NCI-H460 (cell line): ENCODE results near the gene PARP12. TPM values are rescaled to one million over a fixed set of nuclear protein-coding genes. Genes with fewer than 3 reads are reported as not detected.

Source experiments
- DNase-seq: peaks from one replicate; pipeline ENCODE4 v3.0.0-alpha.2; 2016; ENCODE audit warnings: low read depth; ENCODE audit errors: extremely low read depth
- total RNA-seq: library from RNA; depleted of rRNA; stranded (reverse); fragments of >200 nt; shearing (Covaris generic); gene quantifications from 2 replicates; pipeline ENCODE4 v1.2.3, GENCODE V29; 2014

The PARP12 gene
- total RNA-seq, 1 experiment from 2014 or later = 23.4 TPM

DNA sequence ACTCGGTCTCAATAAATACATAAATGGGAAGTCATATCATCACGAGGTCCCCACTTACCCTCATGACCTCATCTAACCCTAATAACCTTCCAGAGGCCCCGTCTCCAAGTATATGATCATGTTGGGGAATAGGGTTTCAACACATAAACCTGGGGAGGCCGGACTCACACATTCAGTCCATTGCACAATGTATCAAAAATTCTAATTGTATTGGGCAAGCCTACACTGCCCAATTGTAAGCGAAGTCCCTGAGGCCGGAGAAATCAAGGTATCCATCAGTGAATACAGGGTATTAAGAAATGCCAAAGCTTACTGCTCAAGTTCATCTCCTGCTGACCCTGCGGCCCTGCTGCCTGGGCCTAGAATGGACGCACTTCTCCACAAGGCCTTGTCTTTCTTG lies 69.6 kb downstream of the PARP12 start:
- no peak for DNase-seq

DNA sequence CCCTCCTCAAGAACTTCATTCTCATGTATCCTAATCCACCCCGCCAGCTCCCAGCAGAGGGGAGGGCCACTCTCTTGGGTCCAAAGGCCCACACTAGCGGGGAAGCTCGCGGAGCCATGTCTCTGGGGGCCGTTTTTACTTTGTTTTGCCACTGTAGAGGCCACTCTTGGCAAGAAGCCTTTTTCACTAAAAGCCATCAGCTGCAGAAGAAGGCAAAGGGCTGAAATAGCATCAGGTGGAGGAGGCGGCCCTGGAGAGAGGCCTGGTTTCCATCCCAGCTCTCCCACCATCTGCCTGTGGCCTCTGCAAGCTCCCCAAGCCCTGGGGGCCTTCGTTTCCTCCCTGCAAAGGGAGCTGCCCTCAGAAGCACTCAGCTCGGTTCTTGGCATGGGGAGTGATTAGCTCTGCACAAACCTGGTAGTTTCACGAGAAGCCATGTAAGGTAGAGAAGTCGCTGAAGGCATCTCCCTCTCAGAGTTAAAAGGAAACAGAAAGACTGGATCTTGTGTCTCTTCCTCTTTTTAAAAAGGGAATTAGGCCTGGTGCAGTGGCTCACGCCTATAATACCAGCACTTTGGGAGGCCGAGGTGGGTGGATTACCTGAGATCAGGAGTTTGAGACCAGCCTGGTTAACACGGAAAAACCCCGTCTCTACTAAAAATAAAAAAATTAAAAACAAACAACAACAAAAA lies 70.3 kb downstream of the PARP12 start:
- DNase-seq = no peak

DNA sequence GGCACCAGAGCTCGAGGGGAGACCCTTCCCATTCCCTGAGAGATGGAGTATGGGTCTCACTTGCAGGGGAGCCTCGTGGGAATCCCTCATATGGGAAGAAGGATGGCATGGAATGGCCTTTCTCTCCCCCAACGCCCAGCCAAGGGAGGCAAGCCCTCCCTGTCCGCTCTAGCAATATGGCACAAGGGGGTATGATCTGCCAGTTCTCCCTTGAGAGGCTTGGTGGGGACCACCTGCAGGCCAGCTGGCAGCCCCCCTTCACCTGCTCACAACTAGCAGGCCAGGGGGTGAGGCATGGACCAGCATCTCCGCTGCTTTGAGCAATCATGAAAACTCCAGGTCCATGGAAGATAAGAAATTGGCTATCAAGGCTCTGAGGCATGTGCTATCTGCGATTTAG lies 70.8 kb downstream of the PARP12 start:
- no peak for DNase-seq

DNA sequence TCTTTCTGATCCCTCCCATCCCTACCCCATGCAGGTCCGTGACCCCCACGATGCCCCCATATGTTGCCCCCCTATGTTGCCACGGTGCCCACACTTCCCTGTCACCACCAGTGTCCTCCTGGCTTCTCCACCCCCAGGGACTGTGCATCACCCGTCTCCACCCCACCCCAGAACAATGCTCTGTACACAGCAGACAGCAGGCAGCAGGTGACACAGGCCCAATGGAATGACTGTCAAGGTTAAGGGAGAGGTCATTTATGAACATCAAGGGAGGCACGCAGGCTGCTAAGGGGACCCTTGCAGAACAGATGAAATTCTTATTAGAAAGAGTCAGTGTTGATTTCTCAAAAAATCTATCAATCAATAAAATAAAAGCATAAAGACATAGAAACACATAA lies 71.5 kb downstream of the PARP12 start:
- DNase-seq = no peak

DNA sequence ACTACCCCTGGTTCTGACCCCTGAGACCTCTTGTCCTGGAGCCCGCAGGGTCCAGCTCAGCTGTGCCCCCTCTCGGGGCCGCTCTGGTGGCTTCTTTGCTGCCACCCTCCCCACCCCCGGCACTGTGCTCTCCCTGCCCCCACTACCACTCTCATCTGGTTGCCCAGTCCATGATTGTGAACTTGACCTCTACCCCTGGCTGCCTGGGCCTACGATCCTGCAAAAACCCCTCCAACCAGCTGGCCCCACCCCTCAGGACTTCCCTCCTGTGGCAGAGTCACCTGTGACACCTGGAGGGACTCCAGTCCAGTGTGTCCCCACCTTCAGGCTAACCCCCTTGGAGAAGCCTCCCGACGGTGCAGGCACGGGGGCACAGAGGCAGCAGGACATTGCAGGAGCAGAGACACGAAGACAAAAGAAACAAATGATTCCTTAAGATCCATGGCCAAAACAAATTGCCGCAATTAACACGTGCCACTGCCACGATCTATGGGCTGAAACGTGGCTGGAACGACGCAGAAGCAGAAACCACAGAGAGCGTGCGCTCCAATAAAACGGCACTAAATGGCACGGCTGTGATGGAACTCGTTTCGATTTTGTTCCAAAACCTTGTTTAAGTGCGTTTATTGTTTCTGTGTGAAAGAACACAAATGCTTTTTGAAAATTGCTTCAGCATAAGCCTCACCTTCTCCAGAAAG lies 72.0 kb downstream of the PARP12 start:
- DNase-seq = no peak

DNA sequence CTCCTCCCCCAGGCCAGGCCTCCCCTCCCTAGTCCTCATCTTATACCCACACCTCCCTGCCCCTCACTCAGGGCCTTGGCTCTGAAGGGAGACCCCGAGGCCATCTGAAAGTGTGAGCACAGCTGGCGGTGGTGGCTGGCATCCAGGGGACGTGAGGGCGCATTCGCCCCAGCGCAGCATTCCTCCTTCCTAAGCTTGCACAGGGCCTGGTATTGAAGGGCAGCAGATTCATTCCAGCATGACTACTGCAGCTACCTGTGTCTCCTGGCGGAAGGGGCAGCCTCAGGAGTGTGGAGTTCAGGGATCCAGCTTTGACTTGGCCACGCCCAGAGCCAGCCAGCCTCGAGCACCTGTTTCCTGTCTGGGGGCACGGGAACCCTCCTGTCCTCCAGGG lies 72.6 kb downstream of the PARP12 start:
- no peak for DNase-seq

DNA sequence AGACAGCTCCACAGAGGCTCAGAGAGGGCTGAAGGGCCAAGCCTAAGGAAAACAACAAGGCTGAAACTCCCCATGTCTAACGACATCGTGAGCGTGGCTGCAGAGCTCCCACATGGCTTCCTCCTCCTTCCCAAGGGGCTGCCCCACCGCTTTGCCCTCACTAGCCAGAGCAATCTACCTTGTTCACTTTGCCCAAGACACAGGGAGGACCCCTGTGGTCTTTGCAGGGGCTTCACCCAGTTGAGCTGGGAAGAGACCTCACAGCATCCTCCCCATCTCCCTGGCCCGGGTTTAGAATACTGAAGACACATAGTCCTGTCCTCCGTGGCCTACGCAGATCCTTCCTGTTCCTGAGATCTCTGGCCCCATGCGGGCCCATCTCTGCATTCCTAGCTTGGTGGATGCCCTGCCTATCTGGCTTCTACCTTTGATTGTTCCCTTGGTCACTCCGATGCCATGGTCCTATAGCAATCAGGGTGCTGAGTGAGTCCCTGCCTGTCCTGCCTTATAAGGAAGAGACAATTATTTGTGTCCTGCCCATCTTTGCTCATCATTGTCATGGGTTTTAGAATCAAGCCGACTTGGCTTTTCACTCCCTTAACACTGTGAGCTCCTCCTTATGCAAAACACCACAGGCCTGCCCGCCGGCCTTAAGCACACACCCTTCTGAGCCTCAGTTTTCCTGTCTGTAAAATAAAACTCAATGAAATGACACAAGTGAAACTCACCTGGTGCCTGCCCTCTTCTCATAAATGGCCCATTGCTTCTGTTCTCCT lies 73.2 kb downstream of the PARP12 start:
- no peak for DNase-seq

DNA sequence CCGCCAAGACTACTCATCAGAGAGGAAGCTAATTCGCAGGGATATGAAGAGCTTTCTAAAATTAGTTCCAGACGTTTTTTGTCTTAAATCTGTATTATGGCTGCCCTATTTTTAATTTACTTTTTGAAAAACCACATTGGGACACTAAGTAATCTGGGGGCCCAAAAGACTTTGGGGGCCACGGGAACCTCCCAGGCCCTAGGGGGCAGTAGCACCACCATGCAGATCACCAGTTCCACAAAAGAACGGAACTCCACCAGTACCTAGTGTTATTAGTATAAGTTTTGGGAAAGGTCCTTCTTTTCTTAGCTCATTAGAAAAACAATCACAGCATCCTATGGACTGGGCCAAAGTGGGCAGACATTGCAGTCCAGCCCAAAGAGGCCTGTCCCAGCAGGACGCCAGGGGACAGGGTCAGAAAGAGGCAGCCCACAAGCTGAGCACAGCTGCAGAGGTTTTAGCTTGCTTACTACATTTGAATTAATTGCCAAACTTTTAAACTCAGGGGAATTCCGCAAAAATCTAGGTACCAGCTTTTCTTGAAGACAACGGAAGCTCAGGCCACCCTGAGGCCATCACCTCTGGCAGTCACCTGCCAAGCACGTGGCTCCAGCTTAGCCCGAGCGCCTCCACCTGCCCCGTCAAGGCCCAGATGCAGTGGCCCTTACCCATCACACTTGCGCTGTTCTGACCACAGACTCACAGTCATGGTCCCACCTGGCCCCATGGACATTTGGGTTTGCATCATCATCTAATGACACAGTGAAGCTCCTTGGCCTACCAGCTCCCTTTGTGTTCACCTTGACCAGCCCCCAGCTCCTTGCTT lies 74.8 kb downstream of the PARP12 start:
- no peak for DNase-seq

DNA sequence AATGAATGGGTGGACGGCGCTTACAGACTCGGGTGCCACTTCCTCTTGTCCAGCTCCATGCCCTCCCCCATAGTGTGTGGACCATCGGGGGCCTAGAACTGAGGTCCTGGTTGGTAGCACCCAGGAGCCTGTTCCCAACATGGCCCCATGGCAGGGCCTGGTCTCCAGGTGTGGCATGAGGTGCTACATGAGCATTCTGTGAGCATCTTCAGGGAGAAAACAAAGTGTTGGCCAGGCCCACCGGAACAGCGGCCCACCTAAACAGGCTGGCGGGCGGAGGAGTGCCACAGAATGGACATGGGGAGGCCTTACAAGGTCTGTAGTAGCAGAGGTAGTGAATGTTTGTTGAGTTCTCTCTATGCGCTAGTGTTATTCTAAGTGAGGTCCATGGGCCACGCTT lies 76.9 kb downstream of the PARP12 start:
- no peak for DNase-seq

DNA sequence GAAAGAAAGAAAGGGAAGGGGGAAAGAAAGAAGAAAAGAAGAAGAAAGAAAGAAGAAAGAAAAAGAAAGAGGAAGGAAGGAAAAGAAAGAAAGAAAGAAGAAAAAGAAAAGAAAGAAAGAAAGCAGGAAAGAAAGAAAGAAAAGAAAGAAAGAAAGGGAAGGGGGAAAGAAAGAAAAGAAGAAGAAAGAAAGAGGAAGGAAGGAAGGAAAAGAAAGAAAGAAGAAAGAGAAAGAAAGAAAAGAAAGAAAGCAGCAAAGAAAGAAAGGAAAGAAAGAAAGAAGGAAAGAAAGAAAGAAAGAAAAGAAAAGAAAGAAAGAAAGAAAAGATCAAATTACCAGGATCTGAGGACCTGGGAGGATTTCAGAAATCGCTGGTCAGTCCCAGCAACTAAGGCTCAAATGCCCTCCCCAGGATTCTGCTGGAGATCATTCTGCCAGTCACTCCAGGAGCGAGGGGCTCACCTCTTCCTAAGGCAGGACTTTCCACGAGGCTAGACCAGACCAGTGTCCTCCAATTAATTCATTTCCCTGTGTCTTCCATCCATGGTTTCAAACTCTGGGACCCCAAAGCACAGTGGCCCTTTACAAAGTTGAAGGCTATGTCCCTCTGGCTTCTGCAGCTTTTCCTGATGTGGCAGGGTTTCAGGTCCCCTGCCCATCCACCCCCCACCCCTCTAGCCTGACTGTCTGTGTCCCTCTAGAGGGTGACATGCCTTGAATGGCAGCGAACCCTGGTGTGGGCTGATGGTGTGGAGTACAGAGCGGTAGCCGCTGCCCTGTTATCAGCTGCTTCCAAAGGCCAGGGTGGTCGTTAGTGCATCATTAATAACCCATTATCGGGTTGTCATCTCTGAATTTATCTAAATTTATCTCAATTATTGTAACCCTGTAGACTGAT lies 77.9 kb downstream of the PARP12 start:
- DNase-seq = no peak

DNA sequence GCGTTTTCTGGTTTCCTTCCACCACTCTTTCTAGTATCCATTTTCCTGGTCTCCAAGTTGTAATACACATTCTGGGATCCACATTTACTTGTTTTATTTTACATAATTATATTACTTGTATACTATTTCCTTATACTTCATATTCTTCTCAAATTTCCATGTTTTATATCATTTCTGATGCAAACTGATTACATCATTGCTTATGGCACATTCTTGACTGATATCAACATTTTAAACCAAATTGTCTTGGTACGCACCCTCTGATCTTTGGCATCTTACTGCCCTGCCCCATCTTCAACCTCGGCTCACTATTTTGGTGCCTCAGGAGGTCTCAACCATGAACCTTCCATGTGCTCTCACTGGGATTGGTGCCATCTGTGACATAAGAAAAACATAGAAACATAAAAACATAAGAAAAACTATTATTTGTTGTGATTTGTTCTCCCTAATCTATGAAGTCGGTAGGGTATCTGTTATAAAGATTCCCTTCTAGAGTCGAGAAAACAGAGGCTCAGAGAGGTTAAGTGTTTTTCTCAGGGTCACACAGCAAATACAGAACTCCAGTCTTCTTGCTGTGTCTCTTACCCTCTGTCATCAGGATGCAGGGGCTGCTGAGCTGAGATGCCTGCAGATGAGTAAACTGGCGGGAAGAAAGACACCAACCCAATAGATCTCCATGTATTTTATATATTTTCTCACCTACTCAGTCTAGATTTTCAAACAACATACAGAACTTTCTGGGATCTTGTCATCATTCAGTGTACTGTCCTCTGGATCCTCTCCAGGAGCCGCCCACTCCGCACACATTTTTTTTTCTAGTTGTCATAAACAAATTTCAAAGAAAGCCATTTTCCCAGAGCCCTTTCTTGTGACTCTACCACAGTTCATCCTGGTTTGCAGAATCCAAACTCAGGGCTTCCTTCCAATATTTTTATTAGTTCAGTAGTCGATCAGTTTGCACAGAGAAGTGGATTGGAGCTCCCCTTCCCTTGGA lies 79.5 kb downstream of the PARP12 start:
- no peak for DNase-seq

DNA sequence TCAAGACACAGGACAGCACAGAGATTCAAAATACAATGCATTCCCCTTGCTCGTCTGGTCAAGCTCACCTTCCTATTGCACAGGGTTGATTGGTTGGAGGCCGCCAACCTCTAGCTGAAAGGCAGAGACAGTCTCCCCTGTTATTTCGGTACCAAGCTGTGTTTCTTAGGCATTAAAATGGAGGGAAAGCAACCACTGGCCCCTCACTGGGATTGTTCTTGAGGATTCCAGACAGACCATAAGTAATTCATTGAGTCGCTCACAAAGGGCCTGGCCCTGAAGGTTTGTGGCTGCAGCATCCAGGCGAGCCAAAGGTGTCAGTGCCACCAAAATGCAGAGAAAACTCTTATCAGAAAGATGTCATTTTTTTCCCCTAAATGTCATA lies 81.2 kb downstream of the PARP12 start:
- DNase-seq = no peak

DNA sequence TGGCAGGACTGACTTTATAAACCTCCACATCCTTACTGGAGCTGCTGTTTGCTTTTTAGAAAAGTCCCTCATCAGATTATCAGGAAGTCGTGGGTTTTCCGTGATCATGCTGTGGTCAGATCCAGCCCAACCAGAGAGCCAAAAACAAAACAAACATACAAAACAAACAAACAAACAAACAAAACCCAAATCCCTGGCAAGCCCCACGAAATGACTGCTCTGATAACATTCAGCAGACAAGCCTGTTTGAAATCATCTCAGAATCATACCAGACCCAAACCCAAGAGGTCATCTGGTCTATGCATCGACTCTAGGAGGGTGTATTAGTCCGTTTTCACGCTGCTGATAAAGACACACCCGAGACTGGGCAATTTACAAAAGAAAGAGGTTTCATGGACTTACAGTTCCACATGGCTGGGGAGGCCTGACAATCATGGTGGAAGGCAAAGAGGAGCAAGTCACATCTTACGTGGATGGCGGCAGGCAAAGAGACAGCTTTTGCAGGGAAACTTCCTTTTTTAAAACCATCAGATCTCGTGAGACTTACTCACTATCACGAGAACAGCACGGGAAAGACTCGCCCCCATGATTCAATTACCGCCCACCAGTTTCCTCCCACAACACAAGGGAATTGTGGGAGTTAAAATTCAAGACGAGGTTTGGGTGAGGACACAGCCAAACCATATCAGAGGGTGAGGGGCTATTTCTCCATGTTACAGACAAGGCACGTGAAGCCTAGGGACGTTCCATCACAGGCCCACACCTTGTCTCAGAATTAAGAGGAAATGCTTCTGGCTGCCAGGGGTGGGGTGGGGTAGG lies 85.7 kb downstream of the PARP12 start:
- no peak for DNase-seq

DNA sequence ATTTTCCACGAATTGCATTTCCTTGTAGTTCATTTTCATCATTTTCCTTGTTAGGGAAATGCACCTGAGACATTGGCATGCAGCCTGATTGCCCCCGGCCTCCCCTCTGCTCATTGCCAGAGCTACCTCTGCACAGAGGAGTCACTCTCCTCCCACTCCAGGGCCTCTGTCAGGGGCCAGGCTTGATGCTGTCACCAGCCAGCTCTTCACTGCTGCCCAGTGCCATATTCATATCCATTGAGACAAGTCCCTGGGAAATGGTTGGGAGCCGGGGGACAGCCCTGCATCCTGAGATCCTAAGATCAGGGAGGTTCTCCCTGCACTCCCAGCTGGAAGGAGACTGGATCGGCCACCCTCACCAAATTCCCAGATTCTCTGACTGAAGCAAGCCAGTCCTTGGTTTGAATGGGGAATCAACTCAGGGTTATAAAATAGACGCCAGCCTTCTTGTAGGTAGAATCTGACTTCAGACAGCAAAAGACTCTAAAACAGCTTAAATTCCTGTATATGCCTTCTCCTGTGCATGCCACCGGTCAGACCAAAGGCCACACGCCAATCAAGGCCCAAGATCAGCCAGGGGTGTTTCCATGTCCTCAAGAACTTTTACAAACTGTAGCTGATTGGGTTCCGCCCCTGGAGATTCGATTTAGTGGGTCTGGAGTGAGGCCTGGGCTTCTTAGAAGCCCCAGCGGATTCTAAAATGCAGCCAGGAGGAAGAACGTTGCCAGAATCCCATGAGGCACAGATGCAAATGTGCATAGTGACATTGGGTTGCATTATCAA lies 86.5 kb downstream of the PARP12 start:
- no peak for DNase-seq

DNA sequence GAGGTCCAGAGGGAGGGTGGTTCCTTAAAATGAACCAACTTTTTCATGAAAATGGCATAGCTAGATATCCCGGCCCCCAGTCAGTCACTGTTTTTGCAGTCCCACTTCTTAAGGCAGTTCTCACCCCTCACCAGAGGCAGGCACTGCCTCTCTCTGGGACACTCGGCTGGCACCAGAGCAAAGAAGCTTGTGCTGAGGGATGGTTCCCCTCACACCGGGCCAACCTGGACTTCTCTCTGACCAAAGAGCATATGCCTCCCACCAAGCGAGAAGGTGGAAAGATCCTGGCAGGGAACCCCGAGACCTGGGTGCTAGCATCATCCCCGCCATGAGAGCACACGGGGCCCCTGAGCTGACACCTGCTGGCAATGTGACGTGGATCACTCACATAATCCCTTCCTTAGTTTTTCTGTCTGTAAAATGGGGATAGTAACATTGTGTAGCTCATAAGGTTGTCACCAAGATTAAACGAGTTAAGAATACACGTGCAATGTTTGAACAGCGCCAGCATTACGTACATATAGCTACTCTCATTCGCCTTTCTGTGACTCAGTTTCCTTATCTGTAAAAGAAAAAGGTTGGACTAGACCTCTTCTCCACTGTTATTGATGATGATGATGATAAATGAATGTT lies 88.5 kb downstream of the PARP12 start:
- DNase-seq = no peak
